GM10266 (cell line): ENCODE results near the gene GIPR.

Experiments
- DNase-seq: peaks from one replicate; pipeline ENCODE4 v3.0.0; 2012; ENCODE audit errors: extremely low spot score
- CTCF ChIP-seq: IDR thresholded peaks from 2 replicates; pipeline ENCODE4 v1.5.1; 2012; ENCODE audit warnings: mild to moderate bottlenecking, low read depth; ENCODE audit not compliant: control insufficient read depth, insufficient read depth; ENCODE audit errors: missing control alignments

Gene GIPR

GRCh38 chr19:45650722-45651121 is 17.3 kb upstream of the GIPR start:
- no peak for TF ChIP-seq CTCF
- DNase-seq = no peak

DNA sequence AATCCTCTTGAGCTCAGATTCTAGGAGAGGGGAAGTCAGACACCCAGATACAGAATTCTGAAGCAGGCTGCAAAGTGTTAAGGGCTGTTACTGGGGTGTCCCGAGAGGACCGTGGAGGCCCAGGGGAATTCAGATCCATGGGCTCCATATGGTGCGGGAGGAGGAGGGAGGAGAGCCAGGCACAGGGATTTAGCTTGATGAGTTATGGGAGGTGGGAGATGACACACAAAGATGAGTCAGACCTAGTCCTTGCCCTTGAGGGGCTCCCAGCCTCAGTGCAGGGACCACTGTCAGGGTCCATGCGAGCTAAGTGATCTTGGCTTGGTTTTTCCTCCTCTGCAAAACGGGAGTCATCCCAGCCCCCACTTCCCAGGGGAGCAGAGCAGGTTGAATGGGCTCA is 14.4 kb upstream of the GIPR start:
- no peak for DNase-seq
- TF ChIP-seq CTCF = no peak

- TF ChIP-seq CTCF = no peak
- no peak for DNase-seq
Measured at GRCh38 chr19:45655073-45655472, 12.9 kb upstream of the GIPR start.

DNA sequence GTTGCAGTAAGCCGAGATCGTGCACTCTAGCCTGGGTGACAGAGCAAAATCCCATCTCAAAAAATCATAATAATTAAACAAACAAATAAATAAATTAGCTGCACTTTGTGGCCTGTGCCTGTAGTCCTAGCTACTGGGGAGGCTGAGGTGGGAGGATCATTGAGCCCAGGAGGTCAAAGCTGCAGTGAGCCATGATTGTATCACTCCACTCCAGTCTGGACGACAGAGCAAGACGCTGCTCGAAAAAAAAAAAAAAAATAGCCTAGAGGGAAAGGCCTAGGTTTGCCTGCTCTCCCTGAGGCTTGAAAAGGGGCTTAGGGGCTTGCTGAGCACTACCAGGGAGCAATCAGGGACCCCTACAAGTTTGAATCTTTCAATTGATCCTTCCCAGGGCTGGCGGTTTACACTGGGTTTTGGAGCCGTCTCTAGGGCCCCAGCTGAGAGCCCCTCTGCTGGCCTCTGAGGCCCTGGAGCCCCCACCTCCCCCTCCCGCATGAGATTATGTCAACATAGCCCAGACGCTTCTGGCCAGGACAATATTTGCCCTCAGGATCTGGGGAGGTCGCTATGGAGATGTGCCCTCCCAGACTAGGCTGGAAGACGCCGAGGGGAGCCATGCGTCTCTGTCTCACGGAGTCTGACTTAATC is 10.4 kb upstream of the GIPR start:
- TF ChIP-seq CTCF = no peak
- no peak for DNase-seq

DNA sequence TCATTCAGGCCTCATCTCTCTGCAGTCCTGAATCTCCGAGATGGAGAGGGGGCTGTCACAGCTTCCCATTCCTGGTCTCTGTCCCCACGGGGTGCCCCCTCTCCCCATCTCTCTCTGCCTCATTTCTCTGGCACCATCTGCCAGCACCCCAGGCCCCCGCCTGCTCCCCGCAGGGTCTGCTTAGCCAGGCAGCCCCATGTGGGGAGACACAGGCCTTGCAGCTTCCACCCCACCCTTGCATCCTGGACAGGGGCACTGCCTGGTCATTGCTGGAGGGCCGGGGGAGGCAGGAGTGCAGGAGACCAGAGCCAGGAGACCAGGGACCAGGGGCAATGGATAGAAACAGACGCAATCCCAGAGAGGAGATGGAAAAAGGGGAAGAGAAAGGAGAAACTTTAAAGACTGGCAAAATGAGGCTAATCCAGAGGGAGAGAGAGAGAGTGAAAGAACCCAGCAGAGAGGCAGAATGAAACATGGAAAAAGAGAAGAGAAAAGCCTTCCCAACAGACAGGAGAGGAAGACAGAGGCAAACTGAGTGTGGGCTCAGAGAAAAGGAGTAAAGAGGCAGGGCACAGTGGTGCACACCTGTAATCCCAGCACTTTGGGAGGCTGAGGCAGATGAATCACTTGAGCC is 8.8 kb upstream of the GIPR start:
- no peak for DNase-seq
- no peak for TF ChIP-seq CTCF

- no peak for DNase-seq
- no peak for TF ChIP-seq CTCF
Measured at GRCh38 chr19:45660636-45661035, 7.4 kb upstream of the GIPR start.

GRCh38 chr19:45663800-45664199 is 4.2 kb upstream of the GIPR start:
- TF ChIP-seq CTCF = no peak
- no peak for DNase-seq
